SK-N-SH treated with all-trans-retinoic acid at 6 μM for 48 hours (cell line): ENCODE measurements around the gene HDAC4.

Experiments
- ATAC-seq: fragments of 200-7000 bp; cut with Tn5 transposase; 3 replicates; pipeline ENCODE4 v1.9.1; 2020; ENCODE audit warnings: mild to moderate bottlenecking, moderate library complexity
- ARNTL ChIP-seq: fragments of 450-650 bp; formaldehyde crosslinking; IDR thresholded peaks from 2 replicates; pipeline ENCODE4 v1.5.0; 2020; ENCODE audit warnings: low read depth, mild to moderate bottlenecking, moderate library complexity, borderline replicate concordance
- BACH2 ChIP-seq: fragments of 250-450 bp; sonication (Bioruptor Pico); IDR thresholded peaks from 2 replicates; pipeline ENCODE4 v1.9.0; 2021; ENCODE audit warnings: mild to moderate bottlenecking, borderline replicate concordance
- CSDC2 ChIP-seq: fragments of 250-450 bp; sonication (Bioruptor Pico); IDR thresholded peaks from 2 replicates; pipeline ENCODE4 v1.5.0; 2020; ENCODE audit warnings: mild to moderate bottlenecking, moderate library complexity
- GLIS3 ChIP-seq: fragments of 250-450 bp; sonication (Bioruptor Pico); IDR thresholded peaks from 2 replicates; pipeline ENCODE4 v1.5.0; 2020; ENCODE audit warnings: mild to moderate bottlenecking, moderate library complexity
- ISL1 ChIP-seq: fragments of 250-450 bp; sonication (Bioruptor Pico); IDR thresholded peaks from 2 replicates; pipeline ENCODE4 v2.1.2; 2022; ENCODE audit warnings: mild to moderate bottlenecking, moderate library complexity
- OSR1 ChIP-seq: fragments of 250-450 bp; sonication (Bioruptor Pico); IDR thresholded peaks from 2 replicates; pipeline ENCODE4 v1.8.0; 2022; ENCODE audit warnings: moderate library complexity, mild to moderate bottlenecking, inconsistent platforms
- PATZ1 ChIP-seq: fragments of 250-450 bp; sonication (Bioruptor Pico); IDR thresholded peaks from 2 replicates; pipeline ENCODE4 v1.8.0; 2020; ENCODE audit warnings: mild to moderate bottlenecking, moderate library complexity, borderline replicate concordance
- PPARA ChIP-seq: fragments of 250-450 bp; sonication (Bioruptor Pico); IDR thresholded peaks from 2 replicates; pipeline ENCODE4 v1.5.0; 2020; ENCODE audit warnings: mild to moderate bottlenecking, borderline replicate concordance
- RARB ChIP-seq: fragments of 250-450 bp; sonication (Bioruptor Pico); IDR thresholded peaks from 2 replicates; pipeline ENCODE4 v1.8.0; 2021; ENCODE audit warnings: mild to moderate bottlenecking, moderate library complexity
- SNAI2 ChIP-seq: fragments of 250-450 bp; sonication (Bioruptor Pico); IDR thresholded peaks from 2 replicates; pipeline ENCODE4 v1.5.0; 2020; ENCODE audit warnings: mild to moderate bottlenecking, moderate library complexity
- TOX ChIP-seq: fragments of 250-450 bp; sonication (Bioruptor Pico); IDR thresholded peaks from 2 replicates; pipeline ENCODE4 v1.8.0; 2021; ENCODE audit warnings: mild to moderate bottlenecking, moderate library complexity, borderline replicate concordance
- ZC3H10 ChIP-seq: fragments of 250-450 bp; sonication (Bioruptor Pico); IDR thresholded peaks from 2 replicates; pipeline ENCODE4 v1.5.1; 2021; ENCODE audit warnings: mild to moderate bottlenecking, moderate library complexity
- ZFP3 ChIP-seq: fragments of 250-450 bp; sonication (Bioruptor Pico); IDR thresholded peaks from 2 replicates; pipeline ENCODE4 v1.5.0; 2020; ENCODE audit warnings: mild to moderate bottlenecking, moderate library complexity
- ZFP30 ChIP-seq: fragments of 450-650 bp; formaldehyde crosslinking; IDR thresholded peaks from 2 replicates; pipeline ENCODE4 v1.5.0; 2022; ENCODE audit warnings: mild to moderate bottlenecking, moderate library complexity
- ZNF565 ChIP-seq: fragments of 450-650 bp; formaldehyde crosslinking; conservative IDR thresholded peaks from 2 replicates; pipeline ENCODE4 v1.5.0; 2020; ENCODE audit warnings: low read depth, mild to moderate bottlenecking, moderate library complexity
- ZNF70 ChIP-seq: fragments of 450-650 bp; formaldehyde crosslinking; IDR thresholded peaks from 2 replicates; pipeline ENCODE4 v1.5.0; 2020; ENCODE audit warnings: mild to moderate bottlenecking, moderate library complexity
- ZNF8 ChIP-seq: fragments of 450-650 bp; formaldehyde crosslinking; IDR thresholded peaks from 2 replicates; pipeline ENCODE4 v1.5.0; 2020; ENCODE audit warnings: mild to moderate bottlenecking, moderate library complexity
- TF ChIP-seq, protein P1 (sequence below): fragments of 250-450 bp; sonication (Bioruptor Pico); IDR thresholded peaks from 2 replicates; pipeline ENCODE4 v1.5.1; 2020; ENCODE audit warnings: low read depth, mild to moderate bottlenecking, moderate library complexity

The HDAC4 gene

DNA sequence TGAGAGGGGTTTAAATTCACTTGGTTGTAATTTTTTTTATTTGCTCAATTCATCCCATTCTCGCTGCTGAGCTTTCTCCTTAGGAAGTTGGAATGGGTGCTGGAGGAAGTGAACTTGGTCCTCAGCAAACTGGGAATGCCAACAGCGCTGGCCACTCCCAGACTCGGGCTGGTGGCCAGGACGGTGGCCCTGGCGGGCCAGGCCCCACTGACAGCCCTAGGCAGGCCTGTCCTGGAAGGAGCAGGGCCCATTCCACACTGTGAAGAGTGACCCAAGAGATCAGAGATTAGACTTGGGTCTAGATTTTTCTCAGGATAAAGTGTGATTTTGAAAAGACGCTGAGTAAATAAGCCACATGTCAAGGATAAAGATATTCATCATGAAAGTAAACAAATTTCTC is 132.7 kb downstream of the HDAC4 start:
- no peak for ATAC-seq
- TF ChIP-seq TOX (CRISPR knock-in tag) = no peak
- TF ChIP-seq ZFP3 (CRISPR knock-in tag) = no peak
- TF ChIP-seq PATZ1 = no peak
- TF ChIP-seq ARNTL (CRISPR knock-in tag) = no peak
- TF ChIP-seq, all 23 proteins: peak for 0

- ATAC-seq = peak; percentile 14; the same call in 1 of the 3 replicates
- TF ChIP-seq ZNF8 (CRISPR knock-in tag) (no peak), ISL1 (no peak), ZNF565 (CRISPR knock-in tag) (no peak), PPARA (CRISPR knock-in tag) (no peak), ARNTL (CRISPR knock-in tag) (no peak), SNAI2 (CRISPR knock-in tag) (no peak), ZFP3 (CRISPR knock-in tag) (no peak), TOX (CRISPR knock-in tag) (no peak), ZC3H10 (CRISPR knock-in tag) (no peak), CSDC2 (CRISPR knock-in tag) (no peak)
These were observed 133.4 kb downstream of the HDAC4 start for GRCh38 chr2:239267288-239267951.

DNA sequence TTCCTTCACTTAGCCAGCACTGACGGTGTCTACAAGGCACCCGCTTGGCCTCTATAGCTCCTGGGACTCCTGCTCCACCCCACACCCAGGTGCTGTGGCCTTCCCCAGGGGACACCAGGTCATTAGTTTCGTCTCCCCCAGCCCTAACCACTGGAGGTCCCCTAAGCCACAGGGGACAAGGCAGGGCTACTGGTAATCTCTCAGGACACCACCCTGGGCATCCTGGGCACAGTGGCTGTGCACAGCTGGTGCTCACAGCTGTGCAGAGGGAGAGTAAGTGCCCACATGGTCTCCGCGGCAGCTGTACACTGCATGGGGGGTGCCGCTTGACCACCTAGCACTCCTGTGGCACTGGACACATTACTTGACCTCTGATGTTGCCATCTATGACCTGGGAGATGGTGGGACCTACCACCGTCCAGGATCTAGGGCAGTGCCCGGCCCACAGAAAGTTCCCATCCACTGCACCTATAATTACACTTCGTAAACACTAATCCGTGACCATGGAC is 134.0 kb downstream of the HDAC4 start:
- no peak for ATAC-seq
- TF ChIP-seq BACH2 (CRISPR knock-in tag) (no peak), ZNF70 (CRISPR knock-in tag) (no peak), ZNF565 (CRISPR knock-in tag) (no peak), RARB (CRISPR knock-in tag) (no peak), TOX (CRISPR knock-in tag) (no peak), ZC3H10 (CRISPR knock-in tag) (no peak)
- TF ChIP-seq, protein P1, sequence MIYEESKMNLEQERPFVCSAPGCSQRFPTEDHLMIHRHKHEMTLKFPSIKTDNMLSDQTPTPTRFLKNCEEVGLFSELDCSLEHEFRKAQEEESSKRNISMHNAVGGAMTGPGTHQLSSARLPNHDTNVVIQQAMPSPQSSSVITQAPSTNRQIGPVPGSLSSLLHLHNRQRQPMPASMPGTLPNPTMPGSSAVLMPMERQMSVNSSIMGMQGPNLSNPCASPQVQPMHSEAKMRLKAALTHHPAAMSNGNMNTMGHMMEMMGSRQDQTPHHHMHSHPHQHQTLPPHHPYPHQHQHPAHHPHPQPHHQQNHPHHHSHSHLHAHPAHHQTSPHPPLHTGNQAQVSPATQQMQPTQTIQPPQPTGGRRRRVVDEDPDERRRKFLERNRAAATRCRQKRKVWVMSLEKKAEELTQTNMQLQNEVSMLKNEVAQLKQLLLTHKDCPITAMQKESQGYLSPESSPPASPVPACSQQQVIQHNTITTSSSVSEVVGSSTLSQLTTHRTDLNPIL (CRISPR knock-in tag) = no peak

- TF ChIP-seq ZNF70 (CRISPR knock-in tag) = no peak
- no peak for TF ChIP-seq OSR1 (CRISPR knock-in tag)
- ATAC-seq = no peak
These were observed 134.4 kb downstream of the HDAC4 start for GRCh38 chr2:239266434-239266766.

DNA sequence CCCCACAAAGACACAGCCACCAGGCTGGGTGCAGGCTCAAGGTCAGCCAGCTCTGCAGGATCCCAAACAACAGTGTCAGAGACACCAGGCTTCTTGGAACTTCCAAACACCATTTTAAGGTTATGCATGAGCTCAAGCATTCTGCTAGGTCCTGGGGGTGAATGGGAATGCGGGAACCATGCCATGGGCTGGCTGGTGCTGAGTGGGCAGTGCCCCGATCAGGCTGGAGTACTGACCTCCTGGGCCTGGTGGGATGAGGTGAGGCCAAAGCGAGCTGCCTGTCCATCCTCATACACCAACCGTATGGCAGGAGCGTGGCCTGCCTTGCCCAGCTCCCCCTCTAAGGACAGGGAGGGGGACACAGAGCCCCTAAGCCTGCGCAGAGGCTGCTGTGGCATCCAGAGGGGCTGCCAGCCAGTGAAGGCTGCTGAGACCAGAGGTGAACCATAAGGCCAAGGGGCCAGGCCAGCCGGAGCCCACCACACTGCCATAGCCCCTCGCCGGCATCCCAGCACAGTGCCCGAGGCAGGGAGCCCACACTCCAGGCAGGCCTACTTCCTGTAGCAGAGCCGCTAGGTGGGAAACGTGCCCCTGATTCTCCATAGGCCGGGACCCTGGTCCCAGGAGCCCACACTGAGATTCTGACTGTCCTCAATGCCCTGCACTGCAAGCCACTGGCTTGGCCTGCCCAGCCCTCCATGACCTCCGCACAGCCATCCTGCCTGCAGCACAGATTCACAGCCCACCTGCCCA is 135.0 kb downstream of the HDAC4 start:
- TF ChIP-seq BACH2 (CRISPR knock-in tag) = no peak
- TF ChIP-seq SNAI2 (CRISPR knock-in tag) = no peak
- no peak for TF ChIP-seq ARNTL (CRISPR knock-in tag)
- no peak for TF ChIP-seq ZC3H10 (CRISPR knock-in tag)
- no peak for TF ChIP-seq PATZ1
- TF ChIP-seq GLIS3 = no peak
- no peak for TF ChIP-seq ZNF565 (CRISPR knock-in tag)
- no peak for TF ChIP-seq ISL1
- TF ChIP-seq ZFP30 (CRISPR knock-in tag) = no peak
- no peak for TF ChIP-seq ZNF70 (CRISPR knock-in tag)
- TF ChIP-seq, protein P1 (CRISPR knock-in tag) = no peak
- no peak for TF ChIP-seq ZFP3 (CRISPR knock-in tag)
- TF ChIP-seq TOX (CRISPR knock-in tag) = no peak
- ATAC-seq = no peak
